H1 (cell line): ENCODE data around the gene TPPP. TPM values are rescaled to one million over a fixed set of nuclear protein-coding genes. Genes with fewer than 3 reads are reported as not detected.

Experiments used
- CTCF ChIA-PET: fragments of 300-600 bp; sonication (Branson Sonifier 250); formaldehyde crosslinking; loops from one replicate; lab custom pipeline; 2021; ENCODE audit not compliant: partially characterized antibody; lab: Charles Lee
- POLR2A ChIA-PET: fragments of 300-600 bp; sonication (Branson Sonifier 250); formaldehyde crosslinking; loops from one replicate; lab custom pipeline; 2021; ENCODE audit warnings: inconsistent platforms; ENCODE audit not compliant: partially characterized antibody; lab: Charles Lee
- DNase-seq, 2 experiments: peaks; one replicate each; pipeline versions ENCODE4 v3.0.0 to v3.0.0-alpha.2; 2010 to 2022; ENCODE audit warnings: low spot score in 2 of 2, low read depth in 1 of 2, mixed read lengths in 1 of 2
- FAIRE-seq: peaks from 2 replicates; lab custom pipeline; 2011; peaks lifted over from hg19 to GRCh38; lab: Jason Lieb, UNC
- H2AFZ ChIP-seq: 2 replicates; pipeline ENCODE4 v1.8.1; 2012; ENCODE audit warnings: low read length, inconsistent platforms
- H2AK5ac ChIP-seq: 2 replicates; pipeline ENCODE4 v1.6.1; 2013; ENCODE audit warnings: low read depth, low read length
- H2BK120ac ChIP-seq: replicated peaks from 2 replicates; pipeline ENCODE3; 2013; ENCODE audit warnings: low read depth, low read length, inconsistent platforms
- H2BK12ac ChIP-seq: 2 replicates; pipeline ENCODE4 v1.6.1; 2013; ENCODE audit warnings: low read depth, low read length
- H2BK15ac ChIP-seq: 2 replicates; pipeline ENCODE4 v1.6.1; 2013; ENCODE audit warnings: low read length
- H2BK20ac ChIP-seq: 2 replicates; pipeline ENCODE4 v1.6.1; 2013; ENCODE audit warnings: low read length
- H2BK5ac ChIP-seq: 2 replicates; pipeline ENCODE4 v1.6.1; 2013; ENCODE audit warnings: low read depth, low read length
- H3K14ac ChIP-seq: 2 replicates; pipeline ENCODE4 v1.6.1; 2013; ENCODE audit warnings: inconsistent platforms; ENCODE audit not compliant: insufficient read length
- H3K18ac ChIP-seq: 2 replicates; pipeline ENCODE4 v1.6.1; 2013; ENCODE audit warnings: low read length; ENCODE audit errors: extremely low read depth
- H3K23ac ChIP-seq: 2 replicates; pipeline ENCODE4 v1.6.1; 2013; ENCODE audit warnings: inconsistent platforms; ENCODE audit not compliant: insufficient read length
- H3K23me2 ChIP-seq: 2 replicates; pipeline ENCODE4 v1.6.1; 2013; ENCODE audit warnings: low read depth, low read length
- H3K27ac ChIP-seq: 2 replicates; pipeline ENCODE4 v1.6.1; 2011; ENCODE audit warnings: low read depth, low read length, inconsistent platforms
- H3K27me3 ChIP-seq, 4 experiments: replicated peaks in 1 of 4; 1 replicate in 1 of 4; 2 replicates in 3 of 4; pipeline versions ENCODE4 v1.6.1 to v1.8.1; 2011 to 2013; ENCODE audit warnings: low read length in 3 of 4, mild to moderate bottlenecking in 3 of 4, inconsistent platforms in 2 of 4, mixed read lengths in 2 of 4, moderate library complexity in 1 of 4; ENCODE audit not compliant: control insufficient read depth in 3 of 4, insufficient read depth in 3 of 4; ENCODE audit errors: extremely low read depth in 1 of 4
- H3K36me3 ChIP-seq, 4 experiments: 2 replicates each; pipeline versions ENCODE4 v1.6.1 to v1.8.1; 2011 to 2013; ENCODE audit warnings: mild to moderate bottlenecking in 4 of 4, low read length in 3 of 4, moderate library complexity in 2 of 4, control low read depth in 1 of 4, inconsistent platforms in 1 of 4; ENCODE audit not compliant: insufficient read depth in 4 of 4, control insufficient read depth in 2 of 4
- H3K4ac ChIP-seq: replicated peaks from 2 replicates; pipeline ENCODE3; 2013; ENCODE audit warnings: low read length, low read depth, mixed read lengths, inconsistent platforms; ENCODE audit not compliant: insufficient read length
- H3K4me1 ChIP-seq, 4 experiments: replicated peaks in 1 of 4; 1 replicate in 1 of 4; 2 replicates in 3 of 4; pipeline versions ENCODE4 v1.6.1 to v1.8.1; 2011 to 2013; ENCODE audit warnings: low read length in 3 of 4, inconsistent platforms in 2 of 4, mixed read lengths in 1 of 4; ENCODE audit not compliant: insufficient read depth in 4 of 4, control insufficient read depth in 3 of 4
- H3K4me2 ChIP-seq, 2 experiments: 2 replicates each; pipeline versions ENCODE4 v1.6.1 to v1.8.1; 2011 to 2013; ENCODE audit warnings: low read depth in 2 of 2, low read length in 2 of 2, control low read depth in 1 of 2, inconsistent platforms in 1 of 2, mild to moderate bottlenecking in 1 of 2; ENCODE audit not compliant: insufficient read depth in 1 of 2
- H3K4me3 ChIP-seq, 4 experiments: fragments of 200-600, 300-600 bp in 1 of 4; sonication (generic), shearing (Covaris generic), sonication (Bioruptor Twin) in 1 of 4; 2 replicates each; pipeline versions ENCODE4 v1.5.1 to v1.8.1; 2011 to 2016; ENCODE audit warnings: low read length in 4 of 4, low read depth in 3 of 4, control low read depth in 2 of 4, inconsistent platforms in 2 of 4, mild to moderate bottlenecking in 2 of 4, mixed read lengths in 1 of 4, moderate library complexity in 1 of 4; ENCODE audit not compliant: insufficient read depth in 2 of 4; ENCODE audit errors: extremely low read depth in 1 of 4
- H3K56ac ChIP-seq: replicated peaks from 2 replicates; pipeline ENCODE3; 2013; ENCODE audit warnings: low read depth, mild to moderate bottlenecking, mixed read lengths, low read length, inconsistent platforms; ENCODE audit not compliant: insufficient read length
- H3K79me1 ChIP-seq: 2 replicates; pipeline ENCODE4 v1.6.1; 2013; ENCODE audit warnings: low read depth, low read length, control low read depth
- H3K79me2 ChIP-seq, 2 experiments: 2 replicates each; pipeline versions ENCODE4 v1.6.1 to v1.8.1; 2012 to 2013; ENCODE audit warnings: low read length in 2 of 2, mild to moderate bottlenecking in 2 of 2, inconsistent platforms in 1 of 2; ENCODE audit not compliant: insufficient read depth in 2 of 2, control insufficient read depth in 1 of 2
- H3K9ac ChIP-seq, 4 experiments: replicated peaks in 1 of 4; 1 replicate in 1 of 4; 2 replicates in 3 of 4; pipeline versions ENCODE4 v1.6.1 to v1.8.1; 2011 to 2013; ENCODE audit warnings: low read depth in 3 of 4, low read length in 3 of 4, control low read depth in 2 of 4, mild to moderate bottlenecking in 2 of 4, moderate library complexity in 2 of 4, inconsistent platforms in 1 of 4; ENCODE audit errors: extremely low read depth in 1 of 4
- H3K9me3 ChIP-seq, 2 experiments: 2 replicates each; pipeline versions ENCODE4 v1.6.1 to v1.8.1; 2012 to 2013; ENCODE audit warnings: mild to moderate bottlenecking in 2 of 2, moderate library complexity in 2 of 2, control low read depth in 1 of 2, inconsistent platforms in 1 of 2, low read depth in 1 of 2, low read length in 1 of 2, mixed read lengths in 1 of 2; ENCODE audit not compliant: insufficient read depth in 2 of 2
- H4K20me1 ChIP-seq, 2 experiments: replicated peaks in 1 of 2; 2 replicates each; pipeline versions ENCODE3 to v1.8.1; 2011 to 2013; ENCODE audit warnings: inconsistent platforms in 2 of 2, low read length in 2 of 2, mild to moderate bottlenecking in 1 of 2; ENCODE audit not compliant: insufficient read depth in 2 of 2, control insufficient read depth in 1 of 2
- H4K5ac ChIP-seq: 2 replicates; pipeline ENCODE4 v1.6.1; 2013; ENCODE audit warnings: low read length, low read depth, mixed read lengths, inconsistent platforms; ENCODE audit not compliant: insufficient read length
- H4K8ac ChIP-seq: 2 replicates; pipeline ENCODE4 v1.8.0; 2013; ENCODE audit warnings: mild to moderate bottlenecking, moderate library complexity, low read length, inconsistent platforms; ENCODE audit not compliant: insufficient read depth; ENCODE audit errors: extremely low read depth
- H4K91ac ChIP-seq: replicated peaks from 2 replicates; pipeline ENCODE3; 2013; ENCODE audit warnings: low read length, mixed read lengths, inconsistent platforms; ENCODE audit not compliant: insufficient read length
- GABPA ChIP-seq: IDR thresholded peaks from 2 replicates; pipeline ENCODE4 v1.6.1; 2011; ENCODE audit warnings: mild to moderate bottlenecking, low read length, moderate library complexity, borderline replicate concordance; ENCODE audit not compliant: insufficient read depth
- HDAC6 ChIP-seq: IDR thresholded peaks from one replicate; pipeline ENCODE4 v1.7.1; 2012; ENCODE audit warnings: low read depth, mild to moderate bottlenecking, inconsistent platforms, low read length, moderate library complexity
- KDM5A ChIP-seq: fragments of 200-600 bp; IDR thresholded peaks from 2 replicates; pipeline ENCODE4 v1.7.1; 2012; ENCODE audit warnings: mild to moderate bottlenecking, low read length, inconsistent platforms, mixed read lengths
- NRF1 ChIP-seq: IDR thresholded peaks from 2 replicates; pipeline ENCODE4 v1.6.1; 2011; ENCODE audit warnings: mild to moderate bottlenecking, low read depth, low read length, improper control_type of control experiment
- PHF8 ChIP-seq: fragments of 200-600 bp; sonication (generic); conservative IDR thresholded peaks from 2 replicates; pipeline ENCODE4 v1.7.1; 2012; ENCODE audit warnings: low read depth, mild to moderate bottlenecking, inconsistent platforms, low read length, moderate library complexity
- POLR2A ChIP-seq, 2 experiments: IDR thresholded peaks; 1 replicate in 1 of 2; 2 replicates in 1 of 2; pipeline ENCODE4 v1.6.1; 2011; ENCODE audit warnings: low read depth in 2 of 2, low read length in 2 of 2, mild to moderate bottlenecking in 2 of 2; ENCODE audit errors: control extremely low read depth in 1 of 2
- RAD21 ChIP-seq, 2 experiments: IDR thresholded peaks in 1 of 2; conservative IDR thresholded peaks in 1 of 2; 2 replicates each; pipeline ENCODE4 v1.6.1; 2011; ENCODE audit warnings: low read depth in 2 of 2, low read length in 2 of 2, improper control_type of control experiment in 1 of 2, inconsistent platforms in 1 of 2, mild to moderate bottlenecking in 1 of 2, moderate library complexity in 1 of 2
- SAP30 ChIP-seq: fragments of 300-600 bp; sonication (generic); IDR thresholded peaks from 2 replicates; pipeline ENCODE4 v1.7.1; 2012; ENCODE audit warnings: low read length, moderate library complexity, mild to moderate bottlenecking, inconsistent platforms; ENCODE audit not compliant: insufficient read depth, insufficient replicate concordance
- SUZ12 ChIP-seq: fragments of 200-600 bp; sonication (generic); IDR thresholded peaks from 2 replicates; pipeline ENCODE4 v1.6.1; 2012; ENCODE audit warnings: mild to moderate bottlenecking, inconsistent platforms, low read length, moderate library complexity, mixed read lengths
- TBP ChIP-seq: IDR thresholded peaks from 2 replicates; pipeline ENCODE4 v1.6.1; 2011; ENCODE audit warnings: low read depth, low read length, improper control_type of control experiment
- WGBS, 2 experiments: shearing (Covaris generic) in 1 of 2; methylation state at CpG; one replicate each; pipeline versions ENCODE4 v1.1.6 to v1.1.7; 2013 to 2015; ENCODE audit warnings: low lambda C conversion rate in 2 of 2, mixed read lengths in 2 of 2, inconsistent platforms in 1 of 2, low coverage in 1 of 2, missing lambda C conversion rate in 1 of 2; ENCODE audit not compliant: insufficient replicate concordance in 2 of 2, insufficient coverage in 1 of 2, insufficient read length in 1 of 2; ENCODE audit errors: extremely low coverage in 1 of 2, missing lambda C conversion rate in 1 of 2; 5-methylcytosine and 5-hydroxymethylcytosine counted together
- polyA plus RNA-seq, 7 experiments: library from polyadenylated mRNA; depleted of rRNA in 3 of 7; stranded (reverse) in 5 of 7; unstranded in 2 of 7; fragments of >200 nt in 5 of 7; fragments of 200-250 nt in 2 of 7; gene quantifications; 1 replicate in 5 of 7; 2 replicates in 1 of 7; 4 replicates in 1 of 7; pipeline versions ENCODE4 v1.2.1 to v1.2.3, GENCODE V29; 2011 to 2013; ENCODE audit warnings: missing spikeins in 2 of 7, mixed read lengths in 2 of 7
- total RNA-seq: library from RNA; stranded (reverse); fragmentation: NEBNext Ultra II Directional; extraction: Animal tissue kit (Norgen Biotek cat#: 25700); gene quantifications from 2 replicates; pipeline ENCODE4 v1.2.1, GENCODE V29; 2021
- TF ChIP-seq, protein P1 (sequence below): IDR thresholded peaks from 2 replicates; pipeline ENCODE4 v1.6.1; 2012; ENCODE audit warnings: inconsistent platforms
- TF ChIP-seq, protein P2 (sequence below): IDR thresholded peaks from 2 replicates; pipeline ENCODE4 v1.6.1; 2012; ENCODE audit warnings: inconsistent platforms

Gene TPPP
- total and polyA plus RNA-seq, 2 of the 8 experiments (the other 6 are each of a cell fraction or from before 2014, with no cell fraction given) = 0.36 to 0.93 TPM

DNA sequence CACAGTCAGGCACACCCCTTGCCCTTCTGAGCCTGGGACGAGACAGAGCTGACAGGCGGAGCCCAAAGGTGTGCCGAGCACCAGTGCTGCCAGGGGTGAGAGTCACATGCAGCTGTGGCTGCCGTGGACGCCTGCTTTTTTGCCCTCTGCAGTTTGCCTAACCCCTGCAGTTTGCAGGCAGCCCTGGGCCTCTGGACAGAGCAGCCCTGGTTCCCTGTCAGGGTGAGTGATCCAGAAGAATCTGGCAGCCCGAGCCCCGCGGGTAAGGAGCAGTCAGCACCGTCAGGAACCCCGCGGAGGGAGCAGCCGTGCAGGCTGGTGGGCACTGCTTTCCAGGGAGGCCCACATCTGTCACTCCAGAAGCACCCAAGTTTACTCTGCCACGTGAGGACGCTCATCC is 50.7 kb downstream of the TPPP start:
- Histone ChIP-seq H4K5ac (no peak overlapping the region), H3K36me3 (peaks cover 19 to 47% (median 42%) of the 10 kb centered on the region in 4 experiments), H2BK20ac (no peak overlapping the region), H3K14ac (no peak overlapping the region), H2BK120ac (no peak overlapping the region), H3K4me3 (no peak overlapping the region), H3K79me1 (peaks cover 3% of the 10 kb centered on the region; the same call in 1 of the 2 replicates), H2AK5ac (no peak overlapping the region), H3K23ac (no peak overlapping the region), H3K27me3 (no peaks in the 10 kb centered on the region), H3K9ac (no peak overlapping the region), H3K4me2 (no peak overlapping the region), H3K23me2 (no peaks in the 10 kb centered on the region), H2BK5ac (no peak overlapping the region), H3K4ac (no peak overlapping the region), H3K9me3 (peaks cover 0 to 3% of the 10 kb centered on the region in 2 experiments; a peak in 2 of 4 replicates), H2AFZ (no peak overlapping the region), H3K4me1 (no peaks in the 10 kb centered on the region), H3K27ac (no peak overlapping the region), H3K18ac (no peak overlapping the region), H4K91ac (no peak overlapping the region), H4K8ac (no peak overlapping the region; the same call in 1 of the 2 replicates), H3K79me2 (no peaks in the 10 kb centered on the region; a peak in 1 of 4 replicates), H3K56ac (no peak overlapping the region), H2BK12ac (no peak overlapping the region), H2BK15ac (no peak overlapping the region), H4K20me1 (peaks cover 0 to 8% of the 10 kb centered on the region in 2 experiments)
- DNase-seq = no peak
- TF ChIP-seq GABPA (no peak), NRF1 (no peak), PHF8 (no peak), RAD21 (IDR thresholded peaks at IDR 0.05 in 1 of 2, conservative IDR thresholded peaks at IDR 0.05 in 1 of 2; ENCODE audit: low read depth in 2 of 2, low read length in 2 of 2) (no peak), SAP30 (no peak), KDM5A (no peak), HDAC6 (no peak), TBP (no peak), POLR2A (IDR thresholded peaks at IDR 0.05; ENCODE audit: control extremely low read depth in 1 of 2, low read depth in 2 of 2, low read length in 2 of 2) (no peak), SUZ12 (no peak)
- TF ChIP-seq, protein P1, sequence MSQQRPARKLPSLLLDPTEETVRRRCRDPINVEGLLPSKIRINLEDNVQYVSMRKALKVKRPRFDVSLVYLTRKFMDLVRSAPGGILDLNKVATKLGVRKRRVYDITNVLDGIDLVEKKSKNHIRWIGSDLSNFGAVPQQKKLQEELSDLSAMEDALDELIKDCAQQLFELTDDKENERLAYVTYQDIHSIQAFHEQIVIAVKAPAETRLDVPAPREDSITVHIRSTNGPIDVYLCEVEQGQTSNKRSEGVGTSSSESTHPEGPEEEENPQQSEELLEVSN = no peak
- TF ChIP-seq, protein P2, sequence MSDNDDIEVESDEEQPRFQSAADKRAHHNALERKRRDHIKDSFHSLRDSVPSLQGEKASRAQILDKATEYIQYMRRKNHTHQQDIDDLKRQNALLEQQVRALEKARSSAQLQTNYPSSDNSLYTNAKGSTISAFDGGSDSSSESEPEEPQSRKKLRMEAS = no peak
- CTCF ChIA-PET = interaction anchor here (1.0 to 1.5 kb wide), 5 partner anchors 8 to 117 kb away, joined by 3 to 4 read pairs (median 3); no protein-coding TSS in a partner anchor
- POLR2A ChIA-PET = interaction anchor here (0.6 to 1.9 kb wide), 5 partner anchors 10 to 452 kb away, joined by 3 to 9 read pairs (median 4); no protein-coding TSS in a partner anchor
- WGBS, 2 experiments = 98% methylated on average over 12 of the region's 14 CpGs; no CpG with 5 or more reads in 1 of the 2 experiments
- FAIRE-seq = no peak
